SK-N-SH (cell line): ENCODE data around the gene VMP1.

ENCODE experiments used
- CHD2 ChIP-seq: fragments of 150-350 bp; IDR thresholded peaks from 2 replicates; pipeline ENCODE4 v1.6.1; 2018; ENCODE audit warnings: low read length; ENCODE audit not compliant: partially characterized antibody
- EZH2phosphoT487 ChIP-seq: fragments of 200-600 bp; sonication (generic); IDR thresholded peaks from 2 replicates; pipeline ENCODE4 v1.6.1; 2017; ENCODE audit warnings: low read depth, mixed run types, mild to moderate bottlenecking, antibody characterized with exemption, moderate library complexity, borderline replicate concordance
- FOXM1 ChIP-seq: IDR thresholded peaks from 2 replicates; pipeline ENCODE4 v1.4.0; 2012; ENCODE audit warnings: low read depth, mild to moderate bottlenecking
- GABPA ChIP-seq: IDR thresholded peaks from 2 replicates; pipeline ENCODE4 v1.4.0; 2012; ENCODE audit warnings: low read depth, mild to moderate bottlenecking
- JUND ChIP-seq: IDR thresholded peaks from 2 replicates; pipeline ENCODE4 v1.4.0; 2012
- MXI1 ChIP-seq: IDR thresholded peaks from 2 replicates; pipeline ENCODE4 v1.6.1; 2012; ENCODE audit warnings: mild to moderate bottlenecking, low read depth, low read length, improper control_type of control experiment
- NRF1 ChIP-seq: IDR thresholded peaks from 2 replicates; pipeline ENCODE4 v1.6.1; 2012; ENCODE audit warnings: low read depth, mild to moderate bottlenecking, low read length
- POLR2AphosphoS5 ChIP-seq: IDR thresholded peaks from 2 replicates; pipeline ENCODE4 v1.6.1; 2012; ENCODE audit warnings: low read depth, low read length
- RCOR1 ChIP-seq: fragments of 150-350 bp; IDR thresholded peaks from 2 replicates; pipeline ENCODE4 v1.6.1; 2017; ENCODE audit warnings: antibody characterized with exemption, low read length
- SIN3A ChIP-seq: IDR thresholded peaks from 2 replicates; pipeline ENCODE4 v1.6.1; 2012; ENCODE audit warnings: low read depth, mild to moderate bottlenecking, low read length, moderate library complexity, borderline replicate concordance
- TAF1 ChIP-seq: IDR thresholded peaks from 2 replicates; pipeline ENCODE4 v1.6.1; 2012; ENCODE audit warnings: low read depth, mild to moderate bottlenecking, low read length, moderate library complexity, borderline replicate concordance
- TF ChIP-seq, protein P1 (sequence below): fragments of 200-600 bp; sonication (generic); IDR thresholded peaks from 2 replicates; pipeline ENCODE4 v1.6.1; 2017; ENCODE audit warnings: antibody characterized with exemption, mild to moderate bottlenecking, moderate library complexity
- TF ChIP-seq, protein P2 (sequence below): fragments of 150-350 bp; IDR thresholded peaks from 2 replicates; pipeline ENCODE4 v1.6.1; 2017; ENCODE audit warnings: antibody characterized with exemption, low read length, low read depth, borderline replicate concordance

DNA sequence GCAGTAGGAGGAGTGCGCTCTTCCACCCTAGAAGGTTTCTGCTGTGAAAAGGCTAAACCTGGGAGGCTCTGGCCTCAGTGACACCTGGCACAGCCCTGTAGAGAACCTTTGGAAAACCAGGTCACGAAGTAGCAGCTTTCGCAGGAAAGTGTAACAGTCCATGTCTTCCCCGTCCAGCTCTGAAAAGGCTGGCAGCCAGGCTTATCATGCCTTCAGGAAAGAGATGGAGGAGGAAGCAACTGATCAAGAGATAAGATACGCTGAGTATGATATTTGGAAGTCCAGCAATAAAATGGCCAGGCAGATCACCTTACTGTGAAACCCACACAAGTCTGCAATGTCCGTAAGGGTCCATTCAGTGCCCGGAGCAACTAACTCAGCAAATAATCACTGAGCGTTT is 163.0 kb downstream of the VMP1 start:
- TF ChIP-seq MXI1 (no peak), EZH2phosphoT487 (no peak), GABPA (no peak), RCOR1 (no peak), POLR2AphosphoS5 (no peak), JUND (no peak), SIN3A (no peak), CHD2 (no peak), FOXM1 (no peak), NRF1 (no peak), TAF1 (no peak)
- TF ChIP-seq, protein P1, sequence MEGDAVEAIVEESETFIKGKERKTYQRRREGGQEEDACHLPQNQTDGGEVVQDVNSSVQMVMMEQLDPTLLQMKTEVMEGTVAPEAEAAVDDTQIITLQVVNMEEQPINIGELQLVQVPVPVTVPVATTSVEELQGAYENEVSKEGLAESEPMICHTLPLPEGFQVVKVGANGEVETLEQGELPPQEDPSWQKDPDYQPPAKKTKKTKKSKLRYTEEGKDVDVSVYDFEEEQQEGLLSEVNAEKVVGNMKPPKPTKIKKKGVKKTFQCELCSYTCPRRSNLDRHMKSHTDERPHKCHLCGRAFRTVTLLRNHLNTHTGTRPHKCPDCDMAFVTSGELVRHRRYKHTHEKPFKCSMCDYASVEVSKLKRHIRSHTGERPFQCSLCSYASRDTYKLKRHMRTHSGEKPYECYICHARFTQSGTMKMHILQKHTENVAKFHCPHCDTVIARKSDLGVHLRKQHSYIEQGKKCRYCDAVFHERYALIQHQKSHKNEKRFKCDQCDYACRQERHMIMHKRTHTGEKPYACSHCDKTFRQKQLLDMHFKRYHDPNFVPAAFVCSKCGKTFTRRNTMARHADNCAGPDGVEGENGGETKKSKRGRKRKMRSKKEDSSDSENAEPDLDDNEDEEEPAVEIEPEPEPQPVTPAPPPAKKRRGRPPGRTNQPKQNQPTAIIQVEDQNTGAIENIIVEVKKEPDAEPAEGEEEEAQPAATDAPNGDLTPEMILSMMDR, result no peak
- TF ChIP-seq, protein P2, sequence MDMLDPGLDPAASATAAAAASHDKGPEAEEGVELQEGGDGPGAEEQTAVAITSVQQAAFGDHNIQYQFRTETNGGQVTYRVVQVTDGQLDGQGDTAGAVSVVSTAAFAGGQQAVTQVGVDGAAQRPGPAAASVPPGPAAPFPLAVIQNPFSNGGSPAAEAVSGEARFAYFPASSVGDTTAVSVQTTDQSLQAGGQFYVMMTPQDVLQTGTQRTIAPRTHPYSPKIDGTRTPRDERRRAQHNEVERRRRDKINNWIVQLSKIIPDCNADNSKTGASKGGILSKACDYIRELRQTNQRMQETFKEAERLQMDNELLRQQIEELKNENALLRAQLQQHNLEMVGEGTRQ, result no peak
